DND-41 (cell line): ENCODE data around the gene LPAR5.

ENCODE experiments used
- ATAC-seq: fragments of 200-7000 bp; cut with Tn5 transposase; 3 replicates; pipeline ENCODE4 v1.9.1; 2021; ENCODE audit warnings: low read depth; ENCODE audit not compliant: insufficient read depth
- DNase-seq: peaks from one replicate; pipeline ENCODE4 v3.0.0-alpha.2; 2020
- H2AFZ ChIP-seq: 2 replicates; pipeline ENCODE4 v1.6.0; 2012; ENCODE audit warnings: low read depth, low read length
- H3K27ac ChIP-seq: 2 replicates; pipeline ENCODE4 v1.5.1; 2012; ENCODE audit warnings: low read length, inconsistent platforms
- H3K27me3 ChIP-seq: fragments of 200-600 bp; sonication (generic); 2 replicates; pipeline ENCODE4 v1.6.0; 2012; ENCODE audit warnings: low read length, mild to moderate bottlenecking, inconsistent platforms; ENCODE audit not compliant: insufficient read depth, poor library complexity
- H3K36me3 ChIP-seq: 2 replicates; pipeline ENCODE4 v1.5.1; 2012; ENCODE audit warnings: low read length, inconsistent platforms; ENCODE audit not compliant: insufficient read depth
- H3K4me1 ChIP-seq: 2 replicates; pipeline ENCODE4 v1.5.1; 2012; ENCODE audit warnings: mild to moderate bottlenecking, low read length; ENCODE audit not compliant: insufficient read depth
- H3K4me2 ChIP-seq: 2 replicates; pipeline ENCODE4 v1.6.0; 2012; ENCODE audit warnings: mild to moderate bottlenecking, moderate library complexity, low read length, inconsistent platforms; ENCODE audit not compliant: insufficient read depth
- H3K4me3 ChIP-seq, 2 experiments: fragments of 200-600 bp in 1 of 2; shearing (Covaris generic) in 1 of 2; 2 replicates each; pipeline ENCODE4 v1.5.1; 2012 to 2016; ENCODE audit warnings: inconsistent platforms in 2 of 2, low read length in 2 of 2, mild to moderate bottlenecking in 2 of 2, low read depth in 1 of 2, moderate library complexity in 1 of 2
- H3K79me2 ChIP-seq: 2 replicates; pipeline ENCODE4 v1.6.0; 2012; ENCODE audit warnings: low read length, inconsistent platforms; ENCODE audit not compliant: insufficient read depth
- H3K9ac ChIP-seq: 2 replicates; pipeline ENCODE4 v1.6.0; 2012; ENCODE audit warnings: low read depth, mild to moderate bottlenecking, inconsistent platforms, low read length, moderate library complexity
- H3K9me3 ChIP-seq: 2 replicates; pipeline ENCODE4 v1.5.1; 2012; ENCODE audit warnings: low read length, moderate library complexity, mild to moderate bottlenecking, inconsistent platforms; ENCODE audit not compliant: insufficient read depth, severe bottlenecking
- H4K20me1 ChIP-seq: 2 replicates; pipeline ENCODE4 v1.6.0; 2012; ENCODE audit warnings: low read length; ENCODE audit not compliant: insufficient read depth
- EZH2 ChIP-seq: IDR thresholded peaks from 3 replicates; pipeline ENCODE4 v1.6.1; 2012; ENCODE audit warnings: borderline replicate concordance, low read depth, mild to moderate bottlenecking, moderate library complexity, low read length, inconsistent platforms; ENCODE audit not compliant: severe bottlenecking
- TF ChIP-seq, protein P1 (sequence below): IDR thresholded peaks from 2 replicates; pipeline ENCODE4 v1.5.1; 2012; ENCODE audit warnings: borderline replicate concordance, low read length, moderate library complexity, mild to moderate bottlenecking; ENCODE audit not compliant: poor library complexity, severe bottlenecking; ENCODE audit errors: extremely low read depth

LPAR5 gene

GRCh38 chr12:6612652-6613014 lies 23.1 kb downstream of the LPAR5 start:
- Histone ChIP-seq H3K4me1 (peaks cover 42% of the 10 kb centered on the region), H3K4me2 (peak overlapping the region; percentile 67), H3K79me2 (no peaks in the 10 kb centered on the region), H3K27me3 (no peaks in the 10 kb centered on the region), H4K20me1 (no peaks in the 10 kb centered on the region), H3K4me3 (peak overlapping the region in 1 of 2 experiments; percentile 33; a peak in 1 of 4 replicates), H3K27ac (peak overlapping the region; percentile 98), H2AFZ (peak overlapping the region; percentile 37; the same call in 1 of the 2 replicates), H3K36me3 (no peaks in the 10 kb centered on the region), H3K9ac (peak overlapping the region; percentile 71), H3K9me3 (no peaks in the 10 kb centered on the region)
- ATAC-seq (no peak), DNase-seq (no peak)
- no peak for TF ChIP-seq EZH2
- TF ChIP-seq, protein P1, sequence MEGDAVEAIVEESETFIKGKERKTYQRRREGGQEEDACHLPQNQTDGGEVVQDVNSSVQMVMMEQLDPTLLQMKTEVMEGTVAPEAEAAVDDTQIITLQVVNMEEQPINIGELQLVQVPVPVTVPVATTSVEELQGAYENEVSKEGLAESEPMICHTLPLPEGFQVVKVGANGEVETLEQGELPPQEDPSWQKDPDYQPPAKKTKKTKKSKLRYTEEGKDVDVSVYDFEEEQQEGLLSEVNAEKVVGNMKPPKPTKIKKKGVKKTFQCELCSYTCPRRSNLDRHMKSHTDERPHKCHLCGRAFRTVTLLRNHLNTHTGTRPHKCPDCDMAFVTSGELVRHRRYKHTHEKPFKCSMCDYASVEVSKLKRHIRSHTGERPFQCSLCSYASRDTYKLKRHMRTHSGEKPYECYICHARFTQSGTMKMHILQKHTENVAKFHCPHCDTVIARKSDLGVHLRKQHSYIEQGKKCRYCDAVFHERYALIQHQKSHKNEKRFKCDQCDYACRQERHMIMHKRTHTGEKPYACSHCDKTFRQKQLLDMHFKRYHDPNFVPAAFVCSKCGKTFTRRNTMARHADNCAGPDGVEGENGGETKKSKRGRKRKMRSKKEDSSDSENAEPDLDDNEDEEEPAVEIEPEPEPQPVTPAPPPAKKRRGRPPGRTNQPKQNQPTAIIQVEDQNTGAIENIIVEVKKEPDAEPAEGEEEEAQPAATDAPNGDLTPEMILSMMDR = no peak

DNA sequence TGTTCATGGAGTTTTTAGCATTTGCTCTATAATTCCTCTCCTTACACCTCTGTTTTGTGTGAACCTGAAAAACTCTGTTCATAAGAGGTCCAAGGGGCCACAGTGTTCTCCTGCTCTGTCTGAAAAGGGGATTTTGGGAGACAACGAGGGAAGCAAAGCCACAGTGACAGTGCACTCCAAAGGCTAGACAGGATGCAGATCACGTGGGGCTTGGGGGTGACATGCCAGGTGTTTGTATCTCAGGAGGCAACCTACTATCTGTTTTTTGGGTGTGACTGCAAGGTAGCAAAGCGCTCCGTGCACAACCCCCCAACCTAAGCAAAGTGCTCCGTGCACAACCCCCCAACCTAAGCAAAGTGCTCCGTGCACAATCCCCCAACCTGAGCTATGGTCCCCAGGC lies 23.5 kb downstream of the LPAR5 start:
- no peaks in the 10 kb centered on the region for H3K79me2 ChIP-seq
- no peaks in the 10 kb centered on the region for H4K20me1 ChIP-seq
- no peaks in the 10 kb centered on the region for H3K27me3 ChIP-seq
- TF ChIP-seq, protein P1 = no peak
- no peak for TF ChIP-seq EZH2
- peak overlapping the region in 1 of 2 experiments; percentile 33; a peak in 1 of 4 replicates for H3K4me3 ChIP-seq
- H3K27ac ChIP-seq = peak overlapping the region; percentile 98
- H3K9ac ChIP-seq = peak overlapping the region; percentile 71
- peak overlapping the region; percentile 67 for H3K4me2 ChIP-seq
- peak overlapping the region; percentile 37 for H2AFZ ChIP-seq
- no peaks in the 10 kb centered on the region for H3K9me3 ChIP-seq
- H3K4me1 ChIP-seq = peaks cover 44% of the 10 kb centered on the region
- peak; percentile 62 for DNase-seq
- no peaks in the 10 kb centered on the region for H3K36me3 ChIP-seq
- no peak for ATAC-seq

DNA sequence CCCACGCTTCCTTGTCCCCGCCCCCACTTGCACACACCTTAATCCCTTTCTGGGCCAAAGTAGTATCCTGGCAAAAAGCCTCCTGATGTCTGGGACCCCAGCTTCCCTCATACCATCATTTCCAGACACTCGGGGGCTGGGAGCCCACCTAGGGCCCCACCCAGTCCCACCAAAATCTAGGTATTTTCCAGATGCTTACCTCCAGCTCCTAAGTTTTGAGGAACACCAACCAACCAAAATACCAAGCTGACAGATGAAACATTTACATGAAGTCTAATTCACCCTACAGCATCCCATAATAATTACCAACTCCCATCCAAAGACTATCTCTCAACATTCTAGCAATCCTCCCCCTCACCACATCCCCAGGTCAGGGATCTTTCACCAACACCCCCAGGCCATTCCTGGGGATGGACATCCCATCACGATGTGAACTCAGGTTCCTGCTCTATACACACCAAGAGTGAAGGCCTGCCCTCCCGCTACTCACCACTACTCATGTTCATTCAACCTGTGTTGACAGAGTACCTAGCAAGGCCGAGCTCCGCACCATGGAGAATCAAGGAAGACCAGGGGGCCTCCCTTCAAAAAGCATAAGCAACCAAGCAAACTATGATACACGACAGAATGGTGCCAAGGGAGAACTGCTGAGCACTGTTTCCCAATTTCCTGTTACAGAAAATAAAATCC lies 27.0 kb downstream of the LPAR5 start:
- ATAC-seq = no peak
- peak; percentile 29 for DNase-seq
- TF ChIP-seq, protein P1 = no peak
- no peak for TF ChIP-seq EZH2
- peaks cover 25% of the 10 kb centered on the region for H3K36me3 ChIP-seq
- H3K9ac ChIP-seq = no peak overlapping the region
- H3K4me2 ChIP-seq = no peak overlapping the region
- H3K27me3 ChIP-seq = no peaks in the 10 kb centered on the region
- peaks cover 62% of the 10 kb centered on the region for H3K4me1 ChIP-seq
- H3K27ac ChIP-seq = peak overlapping the region; percentile 78
- H4K20me1 ChIP-seq = peaks cover 25% of the 10 kb centered on the region
- H3K4me3 ChIP-seq = no peak overlapping the region
- H3K9me3 ChIP-seq = no peaks in the 10 kb centered on the region
- H3K79me2 ChIP-seq = peaks cover 32% of the 10 kb centered on the region
- no peak overlapping the region for H2AFZ ChIP-seq
